HuH-7 (cell line): ENCODE results near the gene ST8SIA2.

ENCODE experiments used
- DNase-seq: peaks from one replicate; pipeline ENCODE4 v3.0.0; 2011; ENCODE audit warnings: low spot score

The ST8SIA2 gene

DNA sequence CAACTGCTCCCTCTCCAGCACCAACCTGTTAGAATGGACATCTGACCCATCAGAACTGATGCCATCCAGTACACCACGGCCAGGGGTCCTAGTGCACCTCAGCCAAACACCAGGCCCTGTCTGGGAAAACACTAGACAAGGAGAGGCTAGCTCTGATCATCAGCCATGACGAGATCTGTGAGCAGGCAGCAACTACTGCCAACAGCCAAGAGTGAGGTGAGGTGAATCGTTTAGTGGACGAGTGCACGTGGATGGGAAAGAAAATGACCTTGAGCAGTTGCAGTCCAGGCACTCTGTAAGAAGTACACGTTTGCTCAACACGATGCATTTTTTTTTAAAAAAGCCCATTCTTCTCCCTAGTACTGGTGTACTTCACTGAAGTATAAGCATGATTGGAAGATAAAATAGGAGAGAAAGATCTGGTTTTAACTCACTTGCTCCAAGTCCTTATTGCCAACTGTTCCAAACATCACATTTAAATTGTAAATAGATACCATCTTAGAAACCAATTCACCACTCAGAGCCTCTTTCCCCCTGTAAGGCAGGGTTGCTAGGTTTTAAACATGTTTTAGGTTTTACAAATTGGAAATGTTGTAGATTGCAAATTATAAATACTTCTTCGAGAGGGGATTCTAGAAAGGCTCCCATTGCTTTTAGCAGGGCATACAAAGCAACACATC is 5.7 kb downstream of the ST8SIA2 start:
- DNase-seq = no peak

DNA sequence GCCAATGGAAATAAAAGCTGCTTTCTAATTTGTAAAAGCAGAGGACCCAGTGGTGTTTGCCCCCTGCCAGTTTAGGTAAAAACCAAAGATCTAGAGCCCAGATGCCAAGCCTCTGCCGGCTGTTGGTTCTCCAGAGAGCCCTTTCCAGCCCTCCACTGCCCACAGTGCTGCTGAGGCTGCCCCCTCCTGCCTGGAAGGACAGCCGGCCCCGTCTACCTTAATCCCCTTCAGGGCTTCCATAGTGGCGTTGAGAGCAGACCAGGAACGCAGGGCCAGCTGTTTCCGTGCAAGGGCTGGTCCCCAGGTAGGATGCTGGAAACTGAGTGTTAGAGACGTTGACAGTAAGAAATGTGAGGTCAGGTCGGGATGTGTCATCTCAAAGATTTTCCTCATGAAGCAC is 6.9 kb downstream of the ST8SIA2 start:
- no peak for DNase-seq

DNA sequence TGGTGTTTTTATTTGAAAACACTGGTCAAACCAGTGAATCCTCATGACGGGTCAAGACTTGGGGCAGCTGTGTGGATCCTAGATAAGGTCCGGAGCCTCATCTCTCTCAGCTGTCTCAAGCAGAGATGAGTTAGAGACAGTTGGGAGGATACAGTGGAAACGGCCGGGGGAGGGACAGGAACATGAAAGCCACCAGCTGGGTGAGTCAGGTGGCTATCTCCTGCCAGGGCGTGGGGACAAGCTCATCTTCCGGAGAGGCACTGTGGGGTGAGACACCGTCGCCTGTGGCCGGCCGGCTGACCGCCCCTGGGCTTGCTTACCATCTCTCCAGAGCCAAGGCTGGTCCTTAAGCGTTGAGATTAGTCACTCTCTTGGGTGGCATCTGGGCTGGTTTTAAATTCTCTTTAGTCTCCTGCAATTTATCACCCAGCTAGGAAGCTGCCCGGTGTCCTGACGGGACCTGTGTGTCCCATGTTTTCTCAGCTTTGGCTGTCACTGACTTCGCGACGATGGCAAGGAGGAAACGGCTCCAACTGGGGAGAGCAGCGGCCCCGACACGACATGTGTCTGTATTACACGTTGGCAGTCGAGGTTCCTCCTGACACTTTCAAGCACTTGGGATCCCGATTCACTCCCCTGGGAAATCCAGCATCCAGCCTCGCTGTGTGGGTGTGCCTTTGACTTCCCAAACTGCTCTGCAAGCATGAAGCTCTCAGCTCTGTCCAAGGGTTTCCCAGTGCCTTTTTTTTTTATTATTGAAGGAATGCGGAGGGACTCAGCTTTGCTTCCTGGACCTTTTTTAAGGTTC is 7.5 kb downstream of the ST8SIA2 start:
- no peak for DNase-seq

DNA sequence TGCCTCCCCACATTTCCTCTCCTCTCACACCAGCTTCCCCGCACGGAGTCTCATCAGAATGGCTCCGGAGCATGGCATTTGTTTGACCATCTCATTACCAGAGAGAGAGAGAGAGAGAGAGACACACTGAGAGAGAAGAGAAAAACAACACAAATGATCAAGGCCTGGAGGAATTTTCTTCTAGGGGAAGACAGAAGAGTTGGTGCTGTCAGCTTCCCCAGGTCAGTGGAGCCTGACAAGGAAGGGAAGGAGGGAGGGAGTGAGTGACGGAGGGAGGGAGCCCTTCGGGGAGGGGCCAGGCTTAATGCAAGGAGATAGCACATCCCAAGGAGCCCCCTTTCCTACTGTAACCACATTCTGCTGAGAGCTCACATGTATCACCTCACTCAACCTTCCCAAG is 9.1 kb downstream of the ST8SIA2 start:
- no peak for DNase-seq

DNA sequence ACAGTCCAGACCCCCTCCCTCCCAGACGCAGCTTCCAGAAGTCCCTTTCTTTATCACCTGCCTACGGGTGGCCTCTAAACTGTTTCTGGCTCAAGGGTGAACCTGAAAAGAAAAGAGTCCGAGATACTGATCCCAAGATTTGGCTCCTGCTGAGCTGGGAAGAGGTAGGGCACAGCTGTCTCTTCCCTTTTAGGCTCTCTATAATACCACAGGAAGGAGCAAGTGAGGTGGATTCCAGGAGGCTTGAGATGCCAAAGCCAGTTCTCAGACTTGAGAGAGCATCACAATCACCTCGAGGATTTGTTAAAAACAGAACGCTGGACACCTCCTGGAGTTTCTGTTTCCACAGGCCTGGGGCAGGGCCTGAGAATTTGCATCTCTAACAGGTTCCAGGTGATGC is 12.3 kb downstream of the ST8SIA2 start:
- DNase-seq = no peak

DNA sequence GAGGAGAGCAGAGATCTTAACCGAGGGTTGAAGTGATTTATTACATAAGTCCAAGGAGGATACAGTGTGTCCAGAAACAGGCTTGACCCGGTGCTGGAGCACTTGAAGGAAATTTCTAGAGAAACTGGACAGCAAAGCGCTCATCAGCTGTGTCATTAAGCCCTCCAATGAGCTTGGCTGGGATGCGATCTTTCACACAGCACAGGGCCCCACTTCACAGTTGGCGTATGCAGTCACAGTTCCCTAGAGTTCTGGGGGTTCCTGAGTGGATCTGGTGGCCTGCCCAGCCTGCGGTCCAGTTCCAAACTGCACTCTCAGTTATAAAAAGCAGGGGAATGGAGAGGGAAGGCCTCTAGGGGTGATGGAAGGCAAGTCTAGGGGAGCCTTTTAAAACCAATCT is 13.6 kb downstream of the ST8SIA2 start:
- no peak for DNase-seq

DNA sequence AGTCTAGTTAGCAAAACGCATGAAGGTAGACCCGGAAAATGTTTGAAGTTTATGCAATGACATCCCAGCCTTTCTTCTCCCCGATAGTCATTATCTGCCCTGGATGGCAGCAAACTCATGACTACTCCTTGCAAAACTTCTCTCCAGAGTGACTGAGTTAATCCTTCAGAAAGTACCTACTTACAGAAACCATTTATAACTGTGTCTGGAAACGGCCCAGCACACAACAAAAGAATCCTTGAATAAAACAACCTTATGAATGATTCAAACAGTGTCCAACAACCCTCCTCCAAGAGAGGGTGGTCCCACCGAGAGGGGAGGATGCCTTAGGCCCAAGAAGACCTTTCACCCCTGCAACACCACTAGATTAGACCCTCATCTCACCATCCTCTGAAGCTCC is 14.2 kb downstream of the ST8SIA2 start:
- DNase-seq = no peak

DNA sequence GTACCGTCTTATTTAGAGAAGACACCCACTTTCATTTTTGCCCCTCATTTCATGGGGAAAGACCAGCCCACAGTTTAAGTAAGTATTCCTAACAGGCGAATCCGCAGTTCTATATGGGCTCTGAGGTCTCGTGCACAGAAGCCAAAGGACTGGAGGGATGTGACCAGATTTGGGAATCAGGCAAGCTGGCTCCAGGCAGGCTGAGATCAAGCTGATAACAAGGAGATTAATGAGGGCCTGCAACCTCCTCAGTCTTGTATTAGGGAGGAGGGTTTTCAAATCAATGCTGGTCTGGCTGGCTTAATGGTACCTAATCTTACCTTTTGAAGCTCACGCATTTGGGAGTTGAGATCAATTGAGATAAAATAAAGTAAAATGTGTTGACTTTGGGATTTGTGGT is 15.3 kb downstream of the ST8SIA2 start:
- no peak for DNase-seq

DNA sequence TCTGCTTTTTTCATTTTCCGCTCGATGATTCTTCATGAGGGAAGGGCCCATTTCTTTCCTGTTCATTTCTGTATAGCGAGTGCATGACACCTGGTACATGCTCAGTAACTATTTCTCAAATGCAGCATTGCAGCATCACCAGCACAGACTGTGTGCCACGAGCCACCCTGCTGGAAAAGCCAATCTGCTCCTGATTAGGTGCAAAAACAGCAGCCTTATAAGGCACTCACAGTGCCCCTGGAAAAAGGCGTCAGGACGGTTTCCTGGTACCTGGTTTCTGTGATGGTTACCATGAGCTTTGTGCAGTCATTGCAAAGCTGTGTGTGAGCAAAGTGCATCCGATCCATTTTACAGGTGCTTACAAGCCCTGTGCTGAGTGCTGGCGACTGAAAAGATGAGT is 15.8 kb downstream of the ST8SIA2 start:
- DNase-seq = no peak

DNA sequence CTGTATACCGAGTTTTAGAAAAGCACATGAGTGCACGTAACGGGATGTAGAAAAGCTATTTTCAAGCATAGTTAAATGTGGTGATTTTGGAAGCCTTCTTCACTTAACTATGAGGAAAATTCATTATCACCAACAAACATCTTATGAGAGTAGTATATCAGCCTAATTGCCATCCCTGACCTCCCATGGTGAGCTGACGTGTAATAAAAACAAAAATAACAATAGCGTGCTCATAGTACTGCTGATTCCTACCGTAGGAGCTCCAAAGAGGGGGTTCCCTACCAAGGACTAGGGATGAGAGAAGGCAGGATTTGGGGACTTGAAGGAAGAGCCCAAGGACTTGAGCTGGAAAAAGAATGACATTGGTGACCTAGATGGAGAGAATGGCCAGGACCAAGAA is 16.9 kb downstream of the ST8SIA2 start:
- no peak for DNase-seq

DNA sequence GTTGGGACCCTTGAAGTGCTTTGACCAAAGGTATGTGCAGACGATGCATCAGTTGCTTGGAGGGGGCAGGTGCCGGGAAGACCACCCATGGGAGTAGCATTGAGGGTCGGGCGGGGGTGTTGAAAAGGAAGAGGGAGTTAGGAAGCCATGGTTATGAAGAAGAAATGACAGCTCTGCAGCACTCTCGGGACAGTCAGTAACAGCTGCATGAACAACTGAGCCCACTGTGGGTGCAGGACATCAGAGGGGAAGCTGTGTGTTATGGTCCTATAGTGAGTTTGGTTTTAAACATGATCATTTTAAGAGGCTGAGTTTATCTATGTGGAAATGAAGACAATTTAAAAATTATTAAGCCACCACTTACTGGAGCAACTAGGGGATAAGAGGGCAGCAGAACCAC is 17.6 kb downstream of the ST8SIA2 start:
- no peak for DNase-seq

DNA sequence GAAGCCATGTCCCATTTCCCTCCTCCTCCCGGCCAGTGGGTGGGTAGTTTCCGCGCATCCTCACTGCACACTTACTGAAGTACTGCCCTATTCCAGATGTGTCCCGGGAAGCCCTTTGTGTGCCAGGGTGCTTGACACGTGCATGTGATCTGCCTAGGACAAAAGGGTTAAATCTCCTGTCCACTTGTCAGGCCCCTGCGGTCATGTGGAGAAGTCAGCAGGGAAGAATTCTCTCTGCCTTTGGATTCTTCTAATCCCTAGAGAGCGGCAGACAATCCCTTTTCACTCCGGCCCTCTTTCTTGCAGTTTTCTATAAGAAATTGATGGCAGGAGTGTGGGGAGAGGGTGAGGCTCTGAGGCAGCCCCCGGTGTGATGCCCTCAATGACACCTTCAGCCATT is 19.8 kb downstream of the ST8SIA2 start:
- no peak for DNase-seq

DNA sequence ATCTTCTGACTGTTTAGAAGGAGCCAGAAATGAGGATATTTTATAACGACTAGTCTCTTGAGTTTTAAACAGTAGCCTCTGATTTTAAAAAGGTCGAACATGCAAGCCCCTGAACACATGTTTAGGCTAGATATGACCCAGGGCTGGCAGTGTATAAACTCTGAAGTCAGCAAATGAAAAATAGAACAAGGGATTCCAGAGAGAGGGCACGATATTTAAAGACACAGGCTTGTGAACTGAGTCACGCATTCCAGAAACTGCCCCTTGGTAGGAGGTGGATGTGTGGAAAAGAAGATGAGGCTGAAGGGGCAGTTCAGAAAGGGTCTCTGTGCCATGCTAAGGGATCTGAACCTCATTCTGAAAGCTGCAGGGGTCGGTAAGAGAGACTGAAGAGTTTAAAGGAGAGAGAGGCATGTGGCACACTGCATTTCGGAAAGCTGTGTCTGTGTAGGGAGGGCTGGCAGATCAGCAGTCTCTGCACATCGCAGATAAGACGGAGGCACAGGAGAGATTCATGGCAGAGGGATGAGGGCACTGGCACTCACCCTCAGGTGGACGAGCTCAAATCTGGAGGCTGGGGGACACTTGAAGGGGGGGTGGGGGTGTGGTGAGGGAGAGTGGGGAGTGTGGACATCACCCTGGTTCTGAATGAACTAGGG is 22.1 kb downstream of the ST8SIA2 start:
- no peak for DNase-seq

DNA sequence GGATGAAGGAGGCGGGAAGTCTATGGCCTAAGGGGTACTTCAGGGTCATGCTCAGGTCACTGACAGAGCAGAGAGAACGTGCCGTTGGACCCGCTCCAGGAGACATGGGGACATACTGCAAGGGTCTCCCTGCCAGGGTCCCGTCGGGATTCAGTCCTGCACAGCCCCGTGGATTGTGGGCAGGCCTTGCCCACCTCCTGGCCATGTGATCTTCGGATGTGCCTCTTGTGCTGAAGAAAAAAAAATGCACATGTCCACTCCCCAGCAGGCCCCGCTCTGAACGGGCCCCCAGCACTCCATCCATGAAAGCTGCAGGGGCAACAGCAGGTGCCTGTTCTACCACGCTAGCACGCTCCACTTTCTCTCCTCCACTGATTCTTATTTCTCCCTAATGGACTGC is 22.9 kb downstream of the ST8SIA2 start:
- no peak for DNase-seq

DNA sequence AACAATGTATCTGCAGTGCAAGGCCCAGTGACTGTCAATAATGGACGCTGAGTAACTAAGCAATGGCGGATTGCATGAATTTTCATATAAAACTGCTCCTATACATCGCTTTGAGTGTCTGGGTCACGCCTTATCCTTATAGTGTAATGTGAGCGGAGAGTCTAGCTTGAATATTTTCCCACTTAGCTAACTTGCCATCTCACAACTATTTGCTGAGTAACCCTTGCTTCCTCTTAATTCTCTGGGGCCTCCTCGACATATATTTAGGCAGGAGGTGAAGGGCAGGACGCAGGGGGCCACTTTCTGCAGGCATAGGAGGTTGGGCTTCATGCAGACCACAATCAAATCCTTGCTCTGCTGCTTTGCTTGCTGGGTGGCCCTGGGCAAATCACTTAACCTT is 24.0 kb downstream of the ST8SIA2 start:
- DNase-seq = no peak

DNA sequence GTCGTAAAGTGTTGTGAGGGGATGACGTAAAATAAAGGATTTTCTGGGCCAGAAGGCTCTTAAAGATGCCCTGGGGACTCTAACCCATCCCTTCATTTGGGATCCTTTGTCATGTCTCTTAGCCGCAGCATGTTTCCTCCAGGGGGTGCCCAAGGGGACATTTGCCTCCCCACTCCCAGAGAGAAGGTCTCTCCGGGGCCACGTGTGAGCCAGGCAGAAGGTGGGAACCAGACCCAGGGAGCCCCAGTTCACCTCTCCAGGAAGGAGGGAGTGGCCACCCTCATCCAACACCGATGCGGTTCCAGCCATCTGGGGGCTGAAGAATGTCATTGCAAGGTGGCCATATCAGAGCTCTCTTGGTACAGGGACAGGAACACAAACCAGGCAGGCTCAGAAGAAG is 25.2 kb downstream of the ST8SIA2 start:
- no peak for DNase-seq

DNA sequence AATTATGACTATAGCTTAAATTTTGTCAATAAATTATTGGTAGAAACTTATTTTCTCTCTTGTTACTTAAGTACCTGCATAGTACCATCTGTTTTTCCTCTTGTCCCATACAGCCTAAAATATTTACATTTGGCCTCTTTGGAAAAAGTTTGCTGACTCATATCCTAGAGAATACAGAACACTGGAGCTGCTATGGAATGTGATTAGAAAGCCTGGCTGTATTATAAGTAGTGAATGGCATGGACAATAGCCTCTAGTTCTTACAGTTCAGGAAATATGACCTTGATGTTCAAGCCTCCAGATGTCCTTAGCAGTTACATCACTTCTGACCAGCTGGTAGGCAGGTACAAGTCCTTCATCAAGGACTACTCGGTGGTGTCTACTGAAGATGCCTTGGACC is 28.3 kb downstream of the ST8SIA2 start:
- DNase-seq = no peak

DNA sequence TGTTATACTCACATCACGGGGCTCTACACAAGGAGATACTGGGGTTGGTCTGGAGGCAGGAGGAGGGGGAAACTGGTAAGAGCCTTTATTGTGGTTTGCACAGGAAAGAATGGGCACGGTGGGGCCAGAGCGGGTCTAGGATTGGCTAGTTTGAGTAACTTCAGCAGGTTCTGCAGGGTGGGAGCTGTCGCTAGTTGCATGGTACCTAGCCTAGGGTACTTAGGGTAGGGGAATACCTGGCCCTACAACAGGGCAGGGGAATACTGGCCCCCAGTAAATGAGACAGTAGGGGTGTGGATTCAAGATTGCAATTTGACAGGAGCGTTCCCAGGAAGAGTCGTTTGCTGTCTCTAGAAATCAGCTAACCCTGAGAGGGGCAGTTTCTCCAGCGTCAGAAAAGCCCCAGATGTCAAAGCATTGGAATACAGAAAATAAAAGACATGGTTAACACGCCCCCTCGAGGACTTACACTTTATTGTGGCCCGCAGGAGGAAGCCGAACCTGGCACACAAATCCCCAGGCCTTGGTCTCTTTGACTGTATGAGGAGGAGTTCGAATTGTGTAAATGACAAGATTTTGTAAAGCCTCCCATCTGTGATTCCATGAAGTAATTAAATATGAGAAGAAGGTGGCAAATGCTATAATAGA is 32.0 kb downstream of the ST8SIA2 start:
- DNase-seq = no peak

DNA sequence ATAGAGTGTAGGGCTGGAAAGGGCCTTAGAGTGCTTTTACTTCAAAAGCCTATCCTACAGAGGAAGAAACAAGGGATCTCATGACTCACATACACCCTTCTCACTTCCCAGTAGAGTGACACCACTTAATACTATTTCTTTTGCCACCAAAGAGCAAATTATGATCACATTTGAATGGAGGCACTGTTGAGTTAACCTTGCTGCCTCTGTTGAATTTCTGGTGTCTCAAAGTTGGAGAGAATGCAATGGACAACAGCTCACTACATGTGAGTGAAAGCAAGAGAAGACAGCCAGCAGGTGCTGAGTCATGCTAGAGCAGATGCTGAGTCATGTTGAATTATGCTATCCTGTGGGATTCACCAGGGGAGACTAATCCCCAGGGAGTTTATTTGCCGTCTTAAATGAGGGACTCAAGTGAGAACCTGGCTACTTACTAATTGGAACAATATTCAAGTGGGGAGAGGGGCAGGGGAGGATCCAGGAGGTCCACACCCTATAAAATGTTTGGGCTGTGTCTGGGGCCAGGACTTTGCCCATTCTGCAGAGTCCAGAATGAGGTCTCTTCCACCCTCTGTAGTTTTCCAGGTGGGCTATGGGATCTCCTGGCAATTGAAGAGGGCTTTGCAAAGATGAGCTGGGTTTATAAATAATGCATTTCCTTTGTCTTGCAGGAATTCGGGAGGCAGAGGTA is 35.8 kb downstream of the ST8SIA2 start:
- no peak for DNase-seq

DNA sequence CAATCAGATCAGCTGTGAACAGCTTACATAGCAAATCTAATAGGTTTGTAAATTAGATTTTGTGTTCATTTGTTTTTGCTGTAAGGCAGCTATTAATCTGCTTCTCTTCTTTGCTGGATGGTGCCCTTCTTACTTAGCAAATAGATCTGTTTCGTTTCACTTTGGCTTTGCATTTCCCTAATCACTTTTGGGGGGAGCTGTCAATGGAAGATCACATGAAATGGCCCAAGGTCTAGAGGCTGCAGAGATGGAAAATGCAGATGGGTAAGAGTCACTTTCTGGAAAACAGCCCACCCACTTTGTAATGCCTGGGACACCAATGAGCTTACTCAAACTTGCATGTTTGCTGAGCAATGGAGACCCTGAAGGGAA is 36.4 kb downstream of the ST8SIA2 start:
- DNase-seq = no peak

DNA sequence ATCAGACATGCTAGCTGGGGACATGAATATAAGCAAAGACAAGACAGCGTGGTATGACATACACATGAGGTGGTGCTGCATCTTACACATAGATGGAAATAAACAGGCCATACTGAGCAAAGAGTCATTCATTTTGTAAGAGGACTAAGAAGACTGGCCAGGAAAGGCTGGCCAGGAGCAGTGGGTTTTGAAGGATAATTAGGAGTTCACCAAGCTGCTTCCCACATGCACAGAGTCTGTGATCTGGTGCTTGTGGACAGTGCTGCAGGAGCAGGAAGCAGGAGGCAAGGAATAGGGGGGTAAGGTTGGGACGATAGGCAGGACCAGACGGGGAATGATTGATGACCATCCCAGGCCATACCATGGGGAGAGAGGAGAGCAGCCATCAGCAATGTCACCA is 41.5 kb downstream of the ST8SIA2 start:
- DNase-seq = no peak

DNA sequence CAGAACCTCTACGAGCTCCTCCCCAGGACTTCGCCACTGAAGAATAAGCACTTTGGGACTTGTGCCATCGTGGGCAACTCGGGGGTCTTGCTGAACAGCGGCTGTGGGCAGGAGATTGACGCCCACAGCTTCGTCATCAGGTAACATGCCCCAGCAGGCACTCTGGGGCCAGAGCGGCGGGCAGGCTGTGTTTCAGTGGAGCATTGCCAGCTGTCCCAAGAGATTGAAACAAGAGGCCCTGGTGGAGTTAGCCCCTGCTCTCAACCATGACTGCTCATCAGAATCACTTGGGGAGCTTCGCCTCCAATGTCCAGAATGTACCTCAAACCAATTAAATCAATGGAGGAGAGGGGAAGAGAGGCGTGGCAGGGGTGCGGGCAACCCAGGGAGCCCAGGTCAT is 44.8 kb downstream of the ST8SIA2 start:
- no peak for DNase-seq
